ENCODE measurements around the gene RAB5B. TPM values are rescaled to one million over a fixed set of nuclear protein-coding genes. Genes with fewer than 3 reads are reported as not detected.
"Not testable (repeated sequence)": the region's sequence is repeated elsewhere in the genome, so short reads cannot be mapped to it uniquely, and the experiment has no call there.

The RAB5B gene
- total RNA-seq, 1 donor from 2014 or later = 130 TPM

- H3K9me3 Mint-ChIP-seq (ENCODE audit: unreplicated experiment) = no peaks in the 10 kb centered on the region
- H3K27ac Mint-ChIP-seq (ENCODE audit: unreplicated experiment) = peak within 1 kb of the TSS; percentile 85
- DNase-seq (ENCODE audit: low spot score) = peak; percentile 90
- H3K4me1 Mint-ChIP-seq (ENCODE audit: unreplicated experiment) = peaks cover 53% of the 10 kb centered on the region
- H3K27me3 Mint-ChIP-seq (ENCODE audit: unreplicated experiment) = peaks cover 13% of the 10 kb centered on the region
- peak within 1 kb of the TSS; percentile 95 for H3K4me3 Mint-ChIP-seq (ENCODE audit: unreplicated experiment)
- peaks cover 44% of the 10 kb centered on the region for H3K36me3 Mint-ChIP-seq (ENCODE audit: low read depth, unreplicated experiment)
- no peak for TF ChIP-seq CTCF (IDR thresholded peaks at IDR 0.05; ENCODE audit: unreplicated experiment)
These were observed 23.0 kb downstream of the RAB5B start, which contains the start of gene SUOX for GRCh38 chr12:55996715-55997534. Gene SUOX (plus strand): TSS chr12:55997276. CDS start chr12:56002222, 4,946 bp downstream.

- peaks cover 13% of the 10 kb centered on the region for H3K27me3 Mint-ChIP-seq (ENCODE audit: unreplicated experiment)
- H3K4me3 Mint-ChIP-seq (ENCODE audit: unreplicated experiment) = peak overlapping the region; percentile 95
- peak; percentile 10 for DNase-seq (ENCODE audit: low spot score)
- H3K4me1 Mint-ChIP-seq (ENCODE audit: unreplicated experiment) = peaks cover 54% of the 10 kb centered on the region
- TF ChIP-seq CTCF (IDR thresholded peaks at IDR 0.05; ENCODE audit: unreplicated experiment) = no peak
- no peaks in the 10 kb centered on the region for H3K9me3 Mint-ChIP-seq (ENCODE audit: unreplicated experiment)
- peak overlapping the region; percentile 80 for H3K27ac Mint-ChIP-seq (ENCODE audit: unreplicated experiment)
- peaks cover 44% of the 10 kb centered on the region for H3K36me3 Mint-ChIP-seq (ENCODE audit: low read depth, unreplicated experiment)
These were observed 23.6 kb downstream of the RAB5B start for GRCh38 chr12:55997535-55997859.

DNA sequence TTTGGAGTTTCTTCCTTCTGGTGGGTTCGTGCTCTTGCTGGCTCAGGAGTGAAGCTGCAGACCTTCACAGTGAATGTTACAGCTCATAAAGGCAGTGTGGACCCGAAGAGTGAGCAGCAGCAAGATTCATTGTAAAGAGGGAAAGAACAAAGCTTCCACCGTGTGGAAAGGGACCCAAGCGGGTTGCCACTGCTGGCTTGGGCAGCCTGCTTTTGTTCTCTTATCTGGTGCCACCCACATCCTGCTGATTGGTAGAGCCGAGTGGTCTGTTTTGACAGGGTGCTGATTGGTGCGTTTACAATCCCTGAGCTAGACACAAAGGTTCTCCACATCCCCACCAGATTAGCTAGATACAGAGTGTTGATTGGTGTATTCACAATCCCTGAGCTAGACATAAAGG, 25.6 kb downstream of the RAB5B start:
- not testable (repeated sequence) for H3K27ac Mint-ChIP-seq (ENCODE audit: unreplicated experiment); H3K9me3 Mint-ChIP-seq (ENCODE audit: unreplicated experiment); DNase-seq (ENCODE audit: low spot score)
- Mint-ChIP-seq H3K4me3 (ENCODE audit: unreplicated experiment) (peak overlapping the region; percentile 51), H3K36me3 (ENCODE audit: low read depth, unreplicated experiment) (peaks cover 39% of the 10 kb centered on the region), H3K27me3 (ENCODE audit: unreplicated experiment) (peaks cover 11% of the 10 kb centered on the region), H3K4me1 (ENCODE audit: unreplicated experiment) (peaks cover 38% of the 10 kb centered on the region)

DNA sequence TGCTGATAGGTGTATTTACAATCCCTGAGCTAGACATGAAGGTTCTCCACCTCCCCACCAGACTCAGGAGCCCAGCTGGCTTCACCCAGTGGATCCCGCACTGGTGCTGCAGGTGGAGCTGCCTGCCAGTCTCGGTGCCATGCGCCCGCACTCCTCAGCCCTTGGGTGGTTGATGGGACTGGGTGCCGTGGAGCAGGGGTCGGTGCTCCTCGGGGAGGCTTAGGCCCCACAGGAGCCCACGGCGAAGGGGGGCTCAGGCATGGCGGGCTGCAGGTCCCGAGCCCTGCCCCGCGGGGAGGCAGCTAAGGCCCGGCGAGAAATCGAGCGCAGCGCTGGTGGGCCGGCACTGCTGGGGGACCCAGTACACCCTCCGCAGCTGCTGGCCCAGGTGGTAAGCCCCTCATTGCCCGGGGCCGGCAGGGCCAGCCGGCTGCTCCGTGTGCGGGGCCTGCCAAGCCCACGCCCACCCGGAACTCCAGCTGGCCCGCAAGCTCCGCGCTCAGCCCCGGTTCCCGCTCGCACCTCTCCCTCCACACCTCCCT, 26.2 kb downstream of the RAB5B start:
- H3K27me3 Mint-ChIP-seq (ENCODE audit: unreplicated experiment) = peaks cover 11% of the 10 kb centered on the region
- H3K27ac Mint-ChIP-seq (ENCODE audit: unreplicated experiment); H3K9me3 Mint-ChIP-seq (ENCODE audit: unreplicated experiment); H3K4me3 Mint-ChIP-seq (ENCODE audit: unreplicated experiment); DNase-seq (ENCODE audit: low spot score): not testable (repeated sequence)
- H3K36me3 Mint-ChIP-seq (ENCODE audit: low read depth, unreplicated experiment) = peaks cover 44% of the 10 kb centered on the region
- peaks cover 42% of the 10 kb centered on the region for H3K4me1 Mint-ChIP-seq (ENCODE audit: unreplicated experiment)

DNA sequence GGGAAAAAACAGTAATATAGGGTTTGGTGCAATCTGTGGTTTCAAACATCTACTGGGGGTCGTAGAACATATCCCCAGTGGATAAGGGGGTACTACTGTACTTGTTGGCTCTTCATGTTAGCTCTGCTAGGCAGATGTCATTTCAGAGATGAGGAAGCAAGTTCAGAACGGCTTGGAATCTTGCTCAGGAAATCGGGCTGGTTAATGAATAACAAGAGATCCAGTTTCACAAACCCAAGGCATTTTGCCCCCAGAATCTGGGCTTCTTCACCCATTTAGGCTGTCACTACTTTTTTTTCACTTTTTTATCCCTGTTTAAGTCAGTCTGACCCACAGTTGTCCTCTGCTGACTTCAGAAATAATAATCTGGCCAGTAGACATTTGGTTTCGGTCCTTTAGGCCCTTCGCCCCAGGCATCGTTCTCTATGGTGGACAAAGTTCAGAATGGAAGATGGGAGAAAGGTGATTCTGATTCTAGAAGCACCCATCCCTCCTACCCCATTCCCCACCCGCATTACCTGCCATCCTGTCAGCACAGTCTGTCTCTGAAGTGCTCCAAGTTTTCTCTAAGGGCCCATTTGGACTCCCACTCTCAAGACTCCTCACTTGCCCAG, 27.7 kb downstream of the RAB5B start:
- no peak for DNase-seq (ENCODE audit: low spot score)
- H3K27ac Mint-ChIP-seq (ENCODE audit: unreplicated experiment) = peak overlapping the region; percentile 91
- H3K27me3 Mint-ChIP-seq (ENCODE audit: unreplicated experiment) = peaks cover 8% of the 10 kb centered on the region
- H3K36me3 Mint-ChIP-seq (ENCODE audit: low read depth, unreplicated experiment) = peaks cover 39% of the 10 kb centered on the region
- H3K9me3 Mint-ChIP-seq (ENCODE audit: unreplicated experiment) = no peaks in the 10 kb centered on the region
- H3K4me3 Mint-ChIP-seq (ENCODE audit: unreplicated experiment) = peak overlapping the region; percentile 70
- no peak for TF ChIP-seq CTCF (IDR thresholded peaks at IDR 0.05; ENCODE audit: unreplicated experiment)
- peaks cover 45% of the 10 kb centered on the region for H3K4me1 Mint-ChIP-seq (ENCODE audit: unreplicated experiment)

GRCh38 chr12:56003376-56003775, 29.5 kb downstream of the RAB5B start:
- Mint-ChIP-seq H3K27me3 (ENCODE audit: unreplicated experiment) (peaks cover 10% of the 10 kb centered on the region), H3K4me1 (ENCODE audit: unreplicated experiment) (peaks cover 43% of the 10 kb centered on the region), H3K4me3 (ENCODE audit: unreplicated experiment) (peak overlapping the region; percentile 74), H3K36me3 (ENCODE audit: low read depth, unreplicated experiment) (peaks cover 39% of the 10 kb centered on the region)
- not testable (repeated sequence) for H3K9me3 Mint-ChIP-seq (ENCODE audit: unreplicated experiment); H3K27ac Mint-ChIP-seq (ENCODE audit: unreplicated experiment); DNase-seq (ENCODE audit: low spot score)

Data from endothelial cell (in vitro differentiated cells).